Measurements from ENCODE around the gene GZMM.

GZMM gene

GRCh38 chr19:567296-567900 lies 23.5 kb downstream of the GZMM start:
- DNase-seq = no peak

GRCh38 chr19:570251-570686 lies 26.4 kb downstream of the GZMM start:
- DNase-seq = no peak

- DNase-seq = peak; percentile 47
Observed at GRCh38 chr19:570937-571565, 27.2 kb downstream of the GZMM start.

GRCh38 chr19:571566-571974 lies 27.7 kb downstream of the GZMM start:
- DNase-seq = no peak

GRCh38 chr19:572140-572742 lies 28.4 kb downstream of the GZMM start, which contains the start of gene BSG:
TSS of gene BSG (plus strand) at chr19:572596. CDS start at chr19:572635, 39 bp downstream.
- peak; percentile 98 for DNase-seq

- DNase-seq = no peak
Observed at GRCh38 chr19:572743-573518, 29.1 kb downstream of the GZMM start.

GRCh38 chr19:573519-573825 lies 29.6 kb downstream of the GZMM start:
- DNase-seq = no peak

- DNase-seq = no peak
Observed at GRCh38 chr19:574658-575526, 31.0 kb downstream of the GZMM start.

- no peak for DNase-seq
Observed at GRCh38 chr19:575527-576506, 32.0 kb downstream of the GZMM start.

- no peak for DNase-seq
Observed at GRCh38 chr19:576768-577438, 33.0 kb downstream of the GZMM start.

GRCh38 chr19:577439-578392 lies 33.9 kb downstream of the GZMM start:
- DNase-seq = no peak

GRCh38 chr19:579111-579841 lies 35.4 kb downstream of the GZMM start:
- DNase-seq = no peak

- DNase-seq = no peak
Observed at GRCh38 chr19:579842-580155, 35.9 kb downstream of the GZMM start.

- no peak for DNase-seq
Observed at GRCh38 chr19:580274-580835, 36.5 kb downstream of the GZMM start.

GRCh38 chr19:581399-582111 lies 37.7 kb downstream of the GZMM start:
- no peak for DNase-seq

GRCh38 chr19:582497-583197 lies 38.8 kb downstream of the GZMM start:
- DNase-seq = no peak

- DNase-seq = no peak
Observed at GRCh38 chr19:583198-583967, 39.5 kb downstream of the GZMM start.

Measured in NCI-H1105 (cell line).